Mesenteric fat pad (tissue), 1 donor: ENCODE measurements around the gene NOL8. TPM values are rescaled to one million over a fixed set of nuclear protein-coding genes. Genes with fewer than 3 reads are reported as not detected.

Experiments
- DNase-seq: peaks from one replicate; pipeline ENCODE4 v3.0.0-alpha.2; 2020; ENCODE audit warnings: low spot score
- microRNA-seq: library from miRNA; unstranded; fragments of <30 nt; microRNA quantifications from one replicate; pipeline ENCODE4 v1.2.0, GENCODE V29; 2020; ENCODE audit warnings: borderline number of aligned reads
- total RNA-seq: library from RNA; stranded (reverse); fragmentation: NEBNext Ultra II Directional; extraction: Animal tissue kit (Norgen Biotek cat#: 25700); gene quantifications from one replicate; pipeline ENCODE4 v1.2.1, GENCODE V29; 2021
- donor health status: DM: yes; HTN: yes; CAD: no.

The NOL8 gene
- total RNA-seq, 1 donor from 2014 or later, result 28.7 TPM

- DNase-seq, result no peak
Measured at GRCh38 chr9:92270511-92270910, 54.6 kb downstream of the NOL8 start.

GRCh38 chr9:92266486-92266885 is 58.7 kb downstream of the NOL8 start:
- no peak for DNase-seq

- no peak for DNase-seq
Measured at GRCh38 chr9:92265154-92265553, 60.0 kb downstream of the NOL8 start.

GRCh38 chr9:92263131-92263530 is 62.0 kb downstream of the NOL8 start:
- DNase-seq, result no peak

- DNase-seq, result no peak
Measured at GRCh38 chr9:92257327-92257726, 67.8 kb downstream of the NOL8 start.

- DNase-seq, result no peak
Measured at GRCh38 chr9:92254381-92255337, 70.5 kb downstream of the NOL8 start.

- no peak for DNase-seq
Measured at GRCh38 chr9:92253656-92254055, 71.5 kb downstream of the NOL8 start.

GRCh38 chr9:92247981-92248380 is 77.2 kb downstream of the NOL8 start:
- DNase-seq, result no peak

Small RNA genes lying within 50 kb of the gene (microRNA-seq; reads per million reads assigned to microRNA genes)
- gene MIR3651, result 2.9 reads per million

Other genes with a start within 250 kb of the NOL8 start
- 60.1 TPM for gene SPTLC1, start 209.9 kb downstream of the NOL8 start, total RNA-seq
- gene IARS1, start 31.7 kb downstream of the NOL8 start, total RNA-seq, result 96.7 TPM
- 4.0 TPM for gene CENPP, start 603 bp upstream of the NOL8 start, total RNA-seq
- 9.4 TPM for gene OGN, start 79.2 kb upstream of the NOL8 start, total RNA-seq
- 2.6 TPM for gene OMD, start 99.1 kb upstream of the NOL8 start, total RNA-seq
- 4.0 TPM for gene ASPN, start 157.2 kb upstream of the NOL8 start, total RNA-seq
- gene ECM2, start 210.6 kb upstream of the NOL8 start, total RNA-seq, result 71.3 TPM